GM12878 (cell line): Measurements from ENCODE around the gene IL22. TPM values are rescaled to one million over a fixed set of nuclear protein-coding genes. Genes with fewer than 3 reads are reported as not detected.

ENCODE experiments used
- ATAC-seq: fragments of 200-7000 bp; cut with Tn5 transposase; 3 replicates; pipeline ENCODE4 v1.9.1; 2020; ENCODE audit warnings: mild to moderate bottlenecking, moderate library complexity
- BruUV-seq: library from RNA; stranded (reverse); fragments of 400-500 nt; replicated peaks from 2 replicates; lab custom pipeline; 2021; lab: Mats Ljungman, UMichigan
- CTCF ChIA-PET: fragments of 300-600 bp; sonication (Branson Sonifier 250); formaldehyde crosslinking; extraction: SDS; loops from one replicate; lab custom pipeline; 2021; ENCODE audit warnings: inconsistent platforms; lab: Yijun Ruan, JAX
- POLR2A ChIA-PET: fragments of 350-600 bp; formaldehyde crosslinking; extraction: SDS; loops from one replicate; lab custom pipeline; 2021; ENCODE audit warnings: inconsistent platforms; lab: Charles Lee
- RAD21 ChIA-PET: fragments of 300-600 bp; sonication (Branson Sonifier 250); formaldehyde crosslinking; loops from one replicate; lab custom pipeline; 2023; ENCODE audit warnings: antibody characterized with exemption; ENCODE audit not compliant: unreplicated experiment; lab: Charles Lee
- SMC1A ChIA-PET: fragments of 300-600 bp; sonication (Branson Sonifier 250); formaldehyde crosslinking; loops from one replicate; lab custom pipeline; 2023; ENCODE audit not compliant: unreplicated experiment, uncharacterized antibody; lab: Charles Lee
- DNase-seq: peaks from one replicate; pipeline ENCODE4 v3.0.0-alpha.2; 2011; ENCODE audit warnings: low read depth, low spot score
- FAIRE-seq: peaks from 3 replicates; lab custom pipeline; 2011; peaks lifted over from hg19 to GRCh38; lab: Jason Lieb, UNC
- H2AFZ ChIP-seq: 2 replicates; pipeline ENCODE4 v1.6.0; 2011; ENCODE audit warnings: low read depth, low read length, control low read depth; ENCODE audit not compliant: control insufficient read depth
- H3K27ac ChIP-seq: 2 replicates; pipeline ENCODE4 v1.5.1; 2011; ENCODE audit warnings: control low read depth; ENCODE audit not compliant: control insufficient read depth, insufficient read depth
- H3K27me3 ChIP-seq, 2 experiments: replicated peaks in 1 of 2; 2 replicates each; pipeline versions ENCODE4 v1.6.0 to v1.6.1; 2011; ENCODE audit warnings: low read length in 1 of 2; ENCODE audit not compliant: control insufficient read depth in 2 of 2, insufficient read depth in 2 of 2
- H3K36me3 ChIP-seq, 2 experiments: 2 replicates each; pipeline ENCODE4 v1.5.1; 2011; ENCODE audit warnings: low read length in 1 of 2; ENCODE audit not compliant: control insufficient read depth in 2 of 2, insufficient read depth in 2 of 2
- H3K4me1 ChIP-seq: 2 replicates; pipeline ENCODE4 v1.6.1; 2011; ENCODE audit warnings: mild to moderate bottlenecking, low read length, moderate library complexity, mixed read lengths; ENCODE audit not compliant: control insufficient read depth, insufficient read depth
- H3K4me2 ChIP-seq: 2 replicates; pipeline ENCODE4 v1.6.0; 2011; ENCODE audit warnings: control low read depth; ENCODE audit not compliant: control insufficient read depth, insufficient read depth
- H3K4me3 ChIP-seq: fragments of 200-600 bp; sonication (generic); 2 replicates; pipeline ENCODE4 v1.5.1; 2016
- H3K79me2 ChIP-seq: 2 replicates; pipeline ENCODE4 v1.6.0; 2011; ENCODE audit warnings: low read length; ENCODE audit not compliant: control insufficient read depth, insufficient read depth
- H3K9ac ChIP-seq: 2 replicates; pipeline ENCODE4 v1.8.0; 2011; ENCODE audit warnings: low read length, control low read depth, mixed read lengths; ENCODE audit not compliant: control insufficient read depth, insufficient read depth
- H3K9me3 ChIP-seq: replicated peaks from 3 replicates; pipeline ENCODE4 v1.5.1; 2011; ENCODE audit warnings: mild to moderate bottlenecking, low read length; ENCODE audit not compliant: control insufficient read depth, insufficient read depth
- H4K20me1 ChIP-seq: 2 replicates; pipeline ENCODE4 v1.6.0; 2011; ENCODE audit not compliant: control insufficient read depth, insufficient read depth
- BCLAF1 ChIP-seq: fragments of 450-650 bp; IDR thresholded peaks from 2 replicates; pipeline ENCODE4 v1.6.1; 2017; ENCODE audit warnings: antibody characterized with exemption, mild to moderate bottlenecking, moderate library complexity
- BMI1 ChIP-seq: fragments of 450-650 bp; IDR thresholded peaks from 2 replicates; pipeline ENCODE4 v1.6.1; 2016; ENCODE audit warnings: mild to moderate bottlenecking, moderate library complexity, borderline replicate concordance
- CBFB ChIP-seq: IDR thresholded peaks from 2 replicates; pipeline ENCODE4 v1.6.1; 2016; ENCODE audit warnings: antibody characterized with exemption, low read depth
- E4F1 ChIP-seq: fragments of 450-650 bp; IDR thresholded peaks from 2 replicates; pipeline ENCODE4 v1.6.1; 2018; ENCODE audit warnings: borderline replicate concordance, mild to moderate bottlenecking; ENCODE audit not compliant: partially characterized antibody
- ESRRA ChIP-seq: IDR thresholded peaks from 2 replicates; pipeline ENCODE4 v1.6.1; 2012; ENCODE audit warnings: mild to moderate bottlenecking, low read length, improper control_type of control experiment
- GATAD2B ChIP-seq: fragments of 450-650 bp; conservative IDR thresholded peaks from 2 replicates; pipeline ENCODE4 v1.6.1; 2017; ENCODE audit warnings: low read depth, mild to moderate bottlenecking, moderate library complexity
- MTA3 ChIP-seq: IDR thresholded peaks from 2 replicates; pipeline ENCODE4 v1.6.1; 2012; ENCODE audit warnings: low read length, inconsistent platforms, borderline replicate concordance
- MXI1 ChIP-seq: fragments of 150-350 bp; IDR thresholded peaks from 2 replicates; pipeline ENCODE4 v1.6.1; 2011; ENCODE audit warnings: low read depth, mild to moderate bottlenecking, inconsistent platforms, low read length, improper control_type of control experiment
- NFXL1 ChIP-seq: fragments of 450-650 bp; IDR thresholded peaks from 2 replicates; pipeline ENCODE4 v1.6.1; 2017; ENCODE audit warnings: antibody characterized with exemption, mild to moderate bottlenecking, borderline replicate concordance
- POLR2A ChIP-seq: IDR thresholded peaks from 2 replicates; pipeline ENCODE4 v1.6.1; 2011; ENCODE audit warnings: low read depth, mild to moderate bottlenecking, low read length
- POU2F2 ChIP-seq: IDR thresholded peaks from 3 replicates; pipeline ENCODE4 v1.6.1; 2011; ENCODE audit warnings: low read depth, mild to moderate bottlenecking, low read length, borderline replicate concordance
- REST ChIP-seq: IDR thresholded peaks from 2 replicates; pipeline ENCODE4 v1.6.1; 2012; ENCODE audit warnings: mild to moderate bottlenecking, low read depth, low read length
- SUPT20H ChIP-seq: IDR thresholded peaks from 2 replicates; pipeline ENCODE4 v1.6.1; 2011; ENCODE audit warnings: low read depth, mild to moderate bottlenecking, low read length, moderate library complexity, borderline replicate concordance; ENCODE audit not compliant: control insufficient read depth
- SUZ12 ChIP-seq: fragments of 200-600 bp; sonication (generic); IDR thresholded peaks from one replicate; pipeline ENCODE4 v1.6.1; 2018; ENCODE audit warnings: antibody characterized with exemption, mild to moderate bottlenecking; ENCODE audit not compliant: unreplicated experiment
- ZBED1 ChIP-seq: IDR thresholded peaks from 2 replicates; pipeline ENCODE4 v1.6.1; 2016; ENCODE audit warnings: borderline replicate concordance
- WGBS: methylation state at CpG from one replicate; pipeline ENCODE4 v1.1.6; 2016; ENCODE audit warnings: low lambda C conversion rate; ENCODE audit not compliant: insufficient replicate concordance, insufficient coverage; ENCODE audit errors: missing lambda C conversion rate; 5-methylcytosine and 5-hydroxymethylcytosine counted together
- in situ Hi-C: fragments of 300-500 bp; cut with MboI; formaldehyde crosslinking; loops from 9 replicates; pipeline ENCODE4 v1.14.3; 2018; ENCODE audit warnings: mixed read lengths
- intact Hi-C: fragments of 100-400 bp; cut with micrococcal nuclease; formaldehyde crosslinking; loops from one replicate; pipeline ENCODE4 v1.14.2; 2022; ENCODE audit not compliant: unreplicated experiment
- polyA plus RNA-seq, 11 experiments: library from polyadenylated mRNA; depleted of rRNA in 4 of 11; unstranded in 6 of 11; stranded (reverse) in 5 of 11; fragments of >200 nt; fragmentation: Nextera tagmentation in 4 of 11; fragmentation: Illumina TruSeq in 1 of 11; extraction: Ambion mirVana in 4 of 11; extraction: Trizol in 1 of 11; gene quantifications; 1 replicate in 1 of 11; 2 replicates in 10 of 11; pipeline versions ENCODE4 v1.2.1 to v1.2.3, GENCODE V29; 2011 to 2016; ENCODE audit warnings: inconsistent platforms in 2 of 11, missing spikeins in 2 of 11, low read depth in 1 of 11
- total RNA-seq, 4 experiments: library from RNA; depleted of rRNA in 3 of 4; stranded (reverse); fragments of >200 nt in 3 of 4; fragmentation: Illumina TruSeq in 1 of 4; extraction: Trizol in 1 of 4; gene quantifications; 2 replicates each; pipeline versions ENCODE4 v1.2.1 to v1.2.3, GENCODE V29; 2013 to 2021

The IL22 gene
- total and polyA plus RNA-seq, 10 of the 15 experiments (the other 5 are each of a cell fraction or from before 2014, with no cell fraction given): not detected

- ChIA-PET RAD21 (no interaction called here), SMC1A (interaction anchor here (0.9 to 2.4 kb wide), 7 partner anchors 9 to 50 kb away, joined by 3 to 7 read pairs (median 3); no protein-coding TSS in a partner anchor), POLR2A (no interaction called here), CTCF (interaction anchor here (1.2 to 1.6 kb wide), 3 partner anchors 10 to 63 kb away, joined by 3 to 5 read pairs (median 4); no protein-coding TSS in a partner anchor)
- Histone ChIP-seq H3K9me3 (no peaks in the 10 kb centered on the region; the same call in 2 of the 3 replicates), H3K27me3 (no peaks in the 10 kb centered on the region), H3K27ac (no peak overlapping the region), H4K20me1 (no peaks in the 10 kb centered on the region), H3K4me2 (no peak overlapping the region), H3K4me3 (no peak overlapping the region), H3K79me2 (no peaks in the 10 kb centered on the region), H2AFZ (no peak overlapping the region), H3K4me1 (peaks cover 7% of the 10 kb centered on the region), H3K36me3 (no peaks in the 10 kb centered on the region), H3K9ac (no peak overlapping the region)
- in situ Hi-C loops: no loop called here
- no TSS peak for BruUV-seq
- ATAC-seq (no peak), FAIRE-seq (no peak), DNase-seq (no peak)
- intact Hi-C loops: no loop called here
- no peak for TF ChIP-seq ZBED1
- no peak for TF ChIP-seq E4F1
- TF ChIP-seq BCLAF1: no peak
- TF ChIP-seq MXI1: no peak
- no peak for TF ChIP-seq REST
- TF ChIP-seq POLR2A: no peak
- TF ChIP-seq NFXL1: no peak
- TF ChIP-seq CBFB: no peak
- TF ChIP-seq GATAD2B: no peak
- TF ChIP-seq BMI1: no peak
- TF ChIP-seq SUZ12: no peak
- TF ChIP-seq MTA3: no peak
- no peak for TF ChIP-seq SUPT20H
- no peak for TF ChIP-seq ESRRA
- TF ChIP-seq POU2F2: no peak
- 76% methylated on average over 4 of the region's 4 CpGs for WGBS
These were observed 33.0 kb upstream of the IL22 start for GRCh38 chr12:68286396-68286795.
